ENCODE data around the gene TMCC2. TPM values are rescaled to one million over a fixed set of nuclear protein-coding genes. Genes with fewer than 3 reads are reported as not detected.

The TMCC2 gene
- total and polyA plus RNA-seq, 2 of the 8 experiments (the other 6 are each of a cell fraction or from before 2014, with no cell fraction given) = 6.7 to 6.8 TPM

GRCh38 chr1:205316161-205316566 lies 88.4 kb downstream of the TMCC2 start:
- H3K4me1 ChIP-seq (replicated peaks in 1 of 4; ENCODE audit: control insufficient read depth in 3 of 4, insufficient read depth in 4 of 4, low read length in 3 of 4) = peaks cover 35 to 60% (median 50%) of the 10 kb centered on the region in 4 experiments
- no peak overlapping the region for H2BK120ac ChIP-seq (replicated peaks; ENCODE audit: low read depth, low read length)
- H3K36me3 ChIP-seq (ENCODE audit: control insufficient read depth in 2 of 4, insufficient read depth in 4 of 4, low read length in 3 of 4) = peaks cover 2 to 13% (median 9%) of the 10 kb centered on the region in 4 experiments; a peak in 7 of 8 replicates
- no peaks in the 10 kb centered on the region for H3K27me3 ChIP-seq (replicated peaks in 1 of 4; ENCODE audit: control insufficient read depth in 3 of 4, extremely low read depth in 1 of 4, insufficient read depth in 3 of 4, low read length in 3 of 4)
- H3K9me3 ChIP-seq (ENCODE audit: insufficient read depth in 2 of 2, low read depth in 1 of 2, low read length in 1 of 2) = no peaks in the 10 kb centered on the region
- H2AFZ ChIP-seq (ENCODE audit: low read length) = no peak overlapping the region
- H3K9ac ChIP-seq (replicated peaks in 1 of 4; ENCODE audit: extremely low read depth in 1 of 4, low read depth in 3 of 4, low read length in 3 of 4) = no peak overlapping the region
- peaks cover 11 to 36% of the 10 kb centered on the region in 2 experiments for H4K20me1 ChIP-seq (replicated peaks in 1 of 2; ENCODE audit: control insufficient read depth in 1 of 2, insufficient read depth in 2 of 2, low read length in 2 of 2)
- peaks cover 44 to 85% of the 10 kb centered on the region in 2 experiments for H3K79me2 ChIP-seq (ENCODE audit: control insufficient read depth in 1 of 2, insufficient read depth in 2 of 2, low read length in 2 of 2)
- no peak overlapping the region for H3K18ac ChIP-seq (ENCODE audit: extremely low read depth, low read length)
- no peak for TF ChIP-seq ZNF274 (IDR thresholded peaks at IDR 0.05; ENCODE audit: borderline replicate concordance, extremely low read depth, low read length)
- TF ChIP-seq KDM4A (IDR thresholded peaks at IDR 0.05; ENCODE audit: low read depth, low read length, severe bottlenecking) = no peak
- TF ChIP-seq EP300 (IDR thresholded peaks at IDR 0.05; ENCODE audit: borderline replicate concordance in 1 of 2, low read depth in 2 of 2, low read length in 2 of 2) = no peak
- no peak for TF ChIP-seq SRF (IDR thresholded peaks at IDR 0.05; ENCODE audit: low read depth, low read length)
- H2BK12ac ChIP-seq (ENCODE audit: low read depth, low read length) = no peak overlapping the region
- DNase-seq (ENCODE audit: low read depth in 1 of 2, low spot score in 2 of 2) (no peak), FAIRE-seq (no peak)
- peaks cover 8% of the 10 kb centered on the region for H3K23me2 ChIP-seq (ENCODE audit: low read depth, low read length)
- H3K79me1 ChIP-seq (ENCODE audit: low read depth, low read length) = peaks cover 45% of the 10 kb centered on the region
- H3K4me2 ChIP-seq (ENCODE audit: insufficient read depth in 1 of 2, low read depth in 2 of 2, low read length in 2 of 2) = peak overlapping the region in 1 of 2 experiments; percentile 65; a peak in 1 of 4 replicates
- H4K5ac ChIP-seq (ENCODE audit: insufficient read length, low read depth, low read length) = no peak overlapping the region
- no peak overlapping the region for H2BK15ac ChIP-seq (ENCODE audit: low read length)
- H3K14ac ChIP-seq (ENCODE audit: insufficient read length) = no peak overlapping the region
- ChIA-PET POLR2A (ENCODE audit: partially characterized antibody) (interaction anchor here (3.4 to 11.0 kb wide), 4 partner anchors 9 to 22 kb away, joined by 14 to 134 read pairs (median 81); no protein-coding TSS in a partner anchor), CTCF (ENCODE audit: partially characterized antibody) (interaction anchor here (4.3 to 67.1 kb wide), 3 partner anchors 10 to 46 kb away, joined by 33 to 2424 read pairs (median 313); no protein-coding TSS in a partner anchor)
- no peak overlapping the region for H3K23ac ChIP-seq (ENCODE audit: insufficient read length)
- H3K27ac ChIP-seq (ENCODE audit: low read depth, low read length) = no peak overlapping the region
- H2AK5ac ChIP-seq (ENCODE audit: low read depth, low read length) = 0 out of 2 replicates have a peak overlapping the region, but pooled peaks have one; percentile 30
- no peak overlapping the region for H2BK5ac ChIP-seq (ENCODE audit: low read depth, low read length)
- no peak overlapping the region for H3K56ac ChIP-seq (replicated peaks; ENCODE audit: insufficient read length, low read depth, low read length)
- H3K4me3 ChIP-seq (ENCODE audit: extremely low read depth in 1 of 4, insufficient read depth in 2 of 4, low read depth in 3 of 4, low read length in 4 of 4) = no peak overlapping the region
- WGBS, 2 experiments (ENCODE audit: extremely low coverage in 1 of 2, insufficient coverage in 1 of 2, insufficient read length in 1 of 2, insufficient replicate concordance in 2 of 2, low coverage in 1 of 2, low lambda C conversion rate in 2 of 2, missing lambda C conversion rate in 1 of 2) = 73% methylated on average over 2 of the region's 2 CpGs; no CpG with 5 or more reads in 1 of the 2 experiments
- H3K4ac ChIP-seq (replicated peaks; ENCODE audit: insufficient read length, low read depth, low read length) = no peak overlapping the region
- H4K8ac ChIP-seq (ENCODE audit: extremely low read depth, insufficient read depth, low read length) = no peak overlapping the region
- H4K91ac ChIP-seq (replicated peaks; ENCODE audit: insufficient read length, low read length) = no peak overlapping the region
- H2BK20ac ChIP-seq (ENCODE audit: low read length) = no peak overlapping the region

Data from H1 (cell line).